GM18505 (cell line): ENCODE results near the gene PRCD.

ENCODE experiments used
- ATAC-seq: cut with Tn5 transposase; IDR thresholded peaks from one replicate; pipeline ENCODE4 v1.9.1; 2021; ENCODE audit not compliant: unreplicated experiment
- POLR2A ChIP-seq: IDR thresholded peaks from 4 replicates; pipeline ENCODE4 v1.6.1; 2011; ENCODE audit warnings: borderline replicate concordance; ENCODE audit not compliant: insufficient read depth, insufficient read length; ENCODE audit errors: extremely low read depth

Gene PRCD

GRCh38 chr17:76566988-76567431, 27.2 kb downstream of the PRCD start:
- no peak for TF ChIP-seq POLR2A
- no peak for ATAC-seq

- peak; percentile 26 for TF ChIP-seq POLR2A
- no peak for ATAC-seq
Observed at GRCh38 chr17:76567634-76568432, 28.0 kb downstream of the PRCD start.

GRCh38 chr17:76568811-76569221, 29.0 kb downstream of the PRCD start:
- TF ChIP-seq POLR2A, result no peak
- no peak for ATAC-seq

GRCh38 chr17:76569607-76570279, 29.9 kb downstream of the PRCD start:
- no peak for ATAC-seq
- no peak for TF ChIP-seq POLR2A

GRCh38 chr17:76570457-76570856, 30.6 kb downstream of the PRCD start:
- no peak for ATAC-seq

GRCh38 chr17:76570877-76571471, 31.1 kb downstream of the PRCD start:
- no peak for TF ChIP-seq POLR2A

More at GRCh38 chr17:76570457-76570856, 30.6 kb downstream of the PRCD start:
- no peak for TF ChIP-seq POLR2A

GRCh38 chr17:76572201-76572910, 32.5 kb downstream of the PRCD start:
- no peak for ATAC-seq
- TF ChIP-seq POLR2A, result no peak

More at GRCh38 chr17:76570877-76571471, 31.1 kb downstream of the PRCD start:
- ATAC-seq, result no peak

GRCh38 chr17:76573096-76573495, 33.3 kb downstream of the PRCD start:
- ATAC-seq, result no peak
- no peak for TF ChIP-seq POLR2A

- no peak for ATAC-seq
- no peak for TF ChIP-seq POLR2A
Observed at GRCh38 chr17:76574166-76574565, 34.3 kb downstream of the PRCD start.

GRCh38 chr17:76575570-76575969, 35.7 kb downstream of the PRCD start:
- ATAC-seq, result no peak
- TF ChIP-seq POLR2A, result no peak

GRCh38 chr17:76576189-76576588, 36.3 kb downstream of the PRCD start:
- no peak for TF ChIP-seq POLR2A
- no peak for ATAC-seq

- TF ChIP-seq POLR2A, result no peak
- no peak for ATAC-seq
Observed at GRCh38 chr17:76577876-76578275, 38.0 kb downstream of the PRCD start.

- TF ChIP-seq POLR2A, result no peak
- ATAC-seq, result no peak
Observed at GRCh38 chr17:76578376-76578775, 38.5 kb downstream of the PRCD start.

- no peak for TF ChIP-seq POLR2A
Observed at GRCh38 chr17:76579281-76579680, 39.4 kb downstream of the PRCD start.

GRCh38 chr17:76581515-76581914, 41.7 kb downstream of the PRCD start:
- no peak for ATAC-seq
- TF ChIP-seq POLR2A, result no peak

More at GRCh38 chr17:76579281-76579680, 39.4 kb downstream of the PRCD start:
- no peak for ATAC-seq
